Nephron (organoid): Measurements from ENCODE around the gene VAX1.

Experiments used
- H3K27ac Mint-ChIP-seq, 3 experiments: 2 replicates each; pipeline ENCODE4 v1.8.0; 2020; ENCODE audit warnings: mixed read lengths in 3 of 3, mild to moderate bottlenecking in 2 of 3, moderate library complexity in 1 of 3
- H3K27me3 Mint-ChIP-seq: 2 replicates; pipeline ENCODE4 v1.8.0; 2021; ENCODE audit warnings: low read depth, mild to moderate bottlenecking, moderate library complexity, mixed read lengths
- H3K36me3 Mint-ChIP-seq: 2 replicates; pipeline ENCODE4 v1.8.0; 2020; ENCODE audit warnings: low read depth, mixed read lengths
- H3K4me1 Mint-ChIP-seq: 2 replicates; pipeline ENCODE4 v1.8.0; 2020; ENCODE audit warnings: mixed read lengths
- H3K4me3 Mint-ChIP-seq, 3 experiments: 2 replicates each; pipeline ENCODE4 v1.8.0; 2020; ENCODE audit warnings: mild to moderate bottlenecking in 3 of 3, mixed read lengths in 3 of 3, moderate library complexity in 2 of 3
- H3K9me3 Mint-ChIP-seq: 2 replicates; pipeline ENCODE4 v1.8.0; 2020; ENCODE audit warnings: mixed read lengths
- CTCF ChIP-seq, 3 experiments: fragments of 200-600 bp; sonication (generic); IDR thresholded peaks; one replicate each; pipeline ENCODE4 v1.5.0; 2021; ENCODE audit warnings: antibody characterized with exemption in 3 of 3; ENCODE audit not compliant: unreplicated experiment in 3 of 3

Gene VAX1

GRCh38 chr10:117161386-117162033, 23.4 kb upstream of the VAX1 start:
- Mint-ChIP-seq H3K9me3 (peaks cover 13% of the 10 kb centered on the region), H3K27ac (no peak overlapping the region), H3K4me1 (peaks cover 20% of the 10 kb centered on the region), H3K36me3 (no peaks in the 10 kb centered on the region), H3K4me3 (no peak overlapping the region), H3K27me3 (peaks cover 99% of the 10 kb centered on the region)
- no peak for TF ChIP-seq CTCF (IDR thresholded peaks at IDR 0.05; ENCODE audit: unreplicated experiment in 3 of 3)

GRCh38 chr10:117160567-117160966, 22.5 kb upstream of the VAX1 start:
- Mint-ChIP-seq H3K9me3 (peaks cover 14% of the 10 kb centered on the region), H3K4me3 (no peak overlapping the region), H3K27ac (no peak overlapping the region), H3K36me3 (no peaks in the 10 kb centered on the region), H3K27me3 (peaks cover 99% of the 10 kb centered on the region), H3K4me1 (peaks cover 20% of the 10 kb centered on the region)
- TF ChIP-seq CTCF (IDR thresholded peaks at IDR 0.05; ENCODE audit: unreplicated experiment in 3 of 3), result no peak

DNA sequence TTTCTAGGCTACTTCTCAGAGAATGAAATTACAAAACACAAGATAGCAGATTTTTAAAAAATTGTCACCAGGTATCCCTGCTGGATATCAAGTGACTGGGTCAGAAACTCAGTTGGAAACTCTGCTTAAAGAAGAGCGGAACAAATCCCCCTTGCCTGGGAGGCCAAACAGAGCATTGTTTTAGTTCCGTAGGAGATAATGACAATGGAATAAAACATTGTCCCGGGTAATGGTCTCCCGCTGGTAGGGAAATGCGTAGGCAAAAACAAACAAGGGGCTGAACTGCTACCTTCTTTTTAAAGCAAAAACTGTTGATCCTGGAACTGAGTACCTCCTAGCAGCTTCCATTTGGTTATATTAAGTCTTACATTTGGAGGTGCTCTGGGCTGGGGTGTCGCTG, 21.3 kb upstream of the VAX1 start:
- Mint-ChIP-seq H3K4me3 (no peak overlapping the region), H3K9me3 (peaks cover 14% of the 10 kb centered on the region), H3K27ac (no peak overlapping the region), H3K36me3 (no peaks in the 10 kb centered on the region), H3K4me1 (peaks cover 11% of the 10 kb centered on the region), H3K27me3 (peaks cover 99% of the 10 kb centered on the region)
- TF ChIP-seq CTCF (IDR thresholded peaks at IDR 0.05; ENCODE audit: unreplicated experiment in 3 of 3), result no peak

- Mint-ChIP-seq H3K36me3 (no peaks in the 10 kb centered on the region), H3K9me3 (peaks cover 14% of the 10 kb centered on the region), H3K27me3 (peaks cover 99% of the 10 kb centered on the region), H3K27ac (no peak overlapping the region), H3K4me1 (peaks cover 6% of the 10 kb centered on the region), H3K4me3 (no peak overlapping the region)
- no peak for TF ChIP-seq CTCF (IDR thresholded peaks at IDR 0.05; ENCODE audit: unreplicated experiment in 3 of 3)
Observed at GRCh38 chr10:117158297-117158696, 20.2 kb upstream of the VAX1 start.

GRCh38 chr10:117152668-117153067, 14.6 kb upstream of the VAX1 start:
- no peak for TF ChIP-seq CTCF (IDR thresholded peaks at IDR 0.05; ENCODE audit: unreplicated experiment in 3 of 3)
- Mint-ChIP-seq H3K27ac (no peak overlapping the region), H3K27me3 (peaks cover 96% of the 10 kb centered on the region), H3K36me3 (no peaks in the 10 kb centered on the region), H3K4me3 (no peak overlapping the region), H3K4me1 (no peaks in the 10 kb centered on the region), H3K9me3 (peaks cover 9% of the 10 kb centered on the region)

DNA sequence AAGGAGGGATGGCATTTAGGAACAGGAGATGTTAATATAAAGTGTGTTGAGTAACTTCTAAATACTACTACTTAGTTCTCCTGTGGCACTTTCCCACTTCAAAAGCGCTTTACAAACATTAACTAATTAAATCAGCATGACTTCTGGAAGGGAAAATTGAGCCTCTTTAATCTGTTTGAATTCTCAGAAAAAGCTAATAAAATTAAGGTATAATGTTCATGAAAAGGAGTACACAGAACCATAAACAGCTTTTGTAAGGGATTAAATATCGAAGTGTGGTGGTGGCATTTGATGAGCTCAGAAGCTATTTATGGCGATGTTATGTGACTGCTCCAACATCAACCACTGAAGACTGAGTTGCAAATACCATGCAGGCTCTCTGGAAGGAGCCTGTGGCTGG, 10.2 kb upstream of the VAX1 start:
- Mint-ChIP-seq H3K4me1 (no peaks in the 10 kb centered on the region), H3K27me3 (peaks cover 96% of the 10 kb centered on the region), H3K9me3 (peaks cover 11% of the 10 kb centered on the region), H3K4me3 (no peak overlapping the region), H3K36me3 (no peaks in the 10 kb centered on the region), H3K27ac (no peak overlapping the region)
- no peak for TF ChIP-seq CTCF (IDR thresholded peaks at IDR 0.05; ENCODE audit: unreplicated experiment in 3 of 3)
